ENCODE results near the gene CORO2B.

DNA sequence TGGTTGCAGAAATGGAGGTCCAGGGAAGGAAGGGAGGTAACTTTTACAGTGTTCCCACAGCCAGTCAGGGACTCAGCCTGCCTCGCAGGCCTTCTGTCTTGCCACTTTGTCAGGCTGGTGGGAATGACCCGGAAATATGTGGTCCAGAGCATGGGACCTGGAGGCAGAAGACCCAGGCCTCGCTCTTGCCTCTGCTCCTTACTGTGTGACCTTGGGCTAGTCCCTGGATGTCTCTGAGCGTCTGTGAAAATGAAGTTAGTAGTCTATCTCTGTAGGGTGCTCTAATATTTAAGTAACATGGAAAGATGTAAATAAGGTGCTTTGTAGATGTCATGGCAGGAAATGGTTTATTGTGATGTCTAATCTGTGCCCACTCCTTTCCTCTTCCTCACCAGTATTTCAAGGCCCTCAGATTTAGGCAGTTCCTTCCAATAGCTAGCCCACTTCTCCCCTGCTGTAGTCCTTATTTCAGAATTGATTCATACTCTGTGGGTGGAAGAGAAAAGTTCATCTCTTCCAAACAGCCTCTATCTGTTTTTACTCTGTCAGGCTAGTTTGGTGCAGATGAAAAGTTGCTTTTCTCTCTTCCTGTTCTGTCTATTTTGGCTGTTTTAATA is 9.1 kb downstream of the CORO2B start:
- TF ChIP-seq RAD21 (conservative IDR thresholded peaks at IDR 0.05), result no peak
- no peak for TF ChIP-seq CTCF (IDR thresholded peaks at IDR 0.05; ENCODE audit: poor library complexity, severe bottlenecking)
- TF ChIP-seq, protein P1, sequence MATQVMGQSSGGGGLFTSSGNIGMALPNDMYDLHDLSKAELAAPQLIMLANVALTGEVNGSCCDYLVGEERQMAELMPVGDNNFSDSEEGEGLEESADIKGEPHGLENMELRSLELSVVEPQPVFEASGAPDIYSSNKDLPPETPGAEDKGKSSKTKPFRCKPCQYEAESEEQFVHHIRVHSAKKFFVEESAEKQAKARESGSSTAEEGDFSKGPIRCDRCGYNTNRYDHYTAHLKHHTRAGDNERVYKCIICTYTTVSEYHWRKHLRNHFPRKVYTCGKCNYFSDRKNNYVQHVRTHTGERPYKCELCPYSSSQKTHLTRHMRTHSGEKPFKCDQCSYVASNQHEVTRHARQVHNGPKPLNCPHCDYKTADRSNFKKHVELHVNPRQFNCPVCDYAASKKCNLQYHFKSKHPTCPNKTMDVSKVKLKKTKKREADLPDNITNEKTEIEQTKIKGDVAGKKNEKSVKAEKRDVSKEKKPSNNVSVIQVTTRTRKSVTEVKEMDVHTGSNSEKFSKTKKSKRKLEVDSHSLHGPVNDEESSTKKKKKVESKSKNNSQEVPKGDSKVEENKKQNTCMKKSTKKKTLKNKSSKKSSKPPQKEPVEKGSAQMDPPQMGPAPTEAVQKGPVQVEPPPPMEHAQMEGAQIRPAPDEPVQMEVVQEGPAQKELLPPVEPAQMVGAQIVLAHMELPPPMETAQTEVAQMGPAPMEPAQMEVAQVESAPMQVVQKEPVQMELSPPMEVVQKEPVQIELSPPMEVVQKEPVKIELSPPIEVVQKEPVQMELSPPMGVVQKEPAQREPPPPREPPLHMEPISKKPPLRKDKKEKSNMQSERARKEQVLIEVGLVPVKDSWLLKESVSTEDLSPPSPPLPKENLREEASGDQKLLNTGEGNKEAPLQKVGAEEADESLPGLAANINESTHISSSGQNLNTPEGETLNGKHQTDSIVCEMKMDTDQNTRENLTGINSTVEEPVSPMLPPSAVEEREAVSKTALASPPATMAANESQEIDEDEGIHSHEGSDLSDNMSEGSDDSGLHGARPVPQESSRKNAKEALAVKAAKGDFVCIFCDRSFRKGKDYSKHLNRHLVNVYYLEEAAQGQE (IDR thresholded peaks at IDR 0.05; ENCODE audit: borderline replicate concordance), result no peak
- no peak for TF ChIP-seq POLR2AphosphoS5 (IDR thresholded peaks at IDR 0.05)
- TF ChIP-seq EZH2 (IDR thresholded peaks at IDR 0.05; ENCODE audit: borderline replicate concordance, insufficient read depth, low read length, poor library complexity, severe bottlenecking), result no peak

Data from neural cell (in vitro differentiated cells).